ENCODE data around the gene HMGN4. TPM values are rescaled to one million over a fixed set of nuclear protein-coding genes. Genes with fewer than 3 reads are reported as not detected.
"Not testable (repeated sequence)": the region's sequence is repeated elsewhere in the genome, so short reads cannot be mapped to it uniquely, and the experiment has no call there.

The HMGN4 gene
- total and polyA plus RNA-seq, 2 of the 8 experiments (the other 6 are each of a cell fraction or from before 2014, with no cell fraction given), result 23.4 to 66.4 TPM

GRCh38 chr6:26507658-26508057, 30.5 kb upstream of the HMGN4 start (continued):
- TF ChIP-seq RBBP5 (IDR thresholded peaks at IDR 0.05; ENCODE audit: borderline replicate concordance, low read depth, low read length), result no peak

GRCh38 chr6:26511033-26511432, 27.1 kb upstream of the HMGN4 start:
- H3K18ac ChIP-seq (ENCODE audit: extremely low read depth, low read length); POLR2A ChIA-PET (ENCODE audit: partially characterized antibody); DNase-seq (ENCODE audit: low read depth in 1 of 2, low spot score in 2 of 2); H3K4me3 ChIP-seq (ENCODE audit: extremely low read depth in 1 of 4, insufficient read depth in 2 of 4, low read depth in 3 of 4, low read length in 4 of 4); H2BK12ac ChIP-seq (ENCODE audit: low read depth, low read length); H3K14ac ChIP-seq (ENCODE audit: insufficient read length); FAIRE-seq; H3K4me1 ChIP-seq (replicated peaks in 1 of 4; ENCODE audit: control insufficient read depth in 3 of 4, insufficient read depth in 4 of 4, low read length in 3 of 4); H4K91ac ChIP-seq (replicated peaks; ENCODE audit: insufficient read length, low read length); H3K56ac ChIP-seq (replicated peaks; ENCODE audit: insufficient read length, low read depth, low read length); H3K79me1 ChIP-seq (ENCODE audit: low read depth, low read length); H2BK15ac ChIP-seq (ENCODE audit: low read length); H3K23me2 ChIP-seq (ENCODE audit: low read depth, low read length); H3K27me3 ChIP-seq (replicated peaks in 1 of 4; ENCODE audit: control insufficient read depth in 3 of 4, extremely low read depth in 1 of 4, insufficient read depth in 3 of 4, low read length in 3 of 4); H2AFZ ChIP-seq (ENCODE audit: low read length); H2BK5ac ChIP-seq (ENCODE audit: low read depth, low read length); H4K8ac ChIP-seq (ENCODE audit: extremely low read depth, insufficient read depth, low read length); H3K23ac ChIP-seq (ENCODE audit: insufficient read length); H4K5ac ChIP-seq (ENCODE audit: insufficient read length, low read depth, low read length); H3K36me3 ChIP-seq (ENCODE audit: control insufficient read depth in 2 of 4, insufficient read depth in 4 of 4, low read length in 3 of 4); H4K20me1 ChIP-seq (replicated peaks in 1 of 2; ENCODE audit: control insufficient read depth in 1 of 2, insufficient read depth in 2 of 2, low read length in 2 of 2); H3K9ac ChIP-seq (replicated peaks in 1 of 4; ENCODE audit: extremely low read depth in 1 of 4, low read depth in 3 of 4, low read length in 3 of 4); H2AK5ac ChIP-seq (ENCODE audit: low read depth, low read length); H2BK120ac ChIP-seq (replicated peaks; ENCODE audit: low read depth, low read length); H3K27ac ChIP-seq (ENCODE audit: low read depth, low read length); H3K9me3 ChIP-seq (ENCODE audit: insufficient read depth in 2 of 2, low read depth in 1 of 2, low read length in 1 of 2); H3K79me2 ChIP-seq (ENCODE audit: control insufficient read depth in 1 of 2, insufficient read depth in 2 of 2, low read length in 2 of 2); H3K4ac ChIP-seq (replicated peaks; ENCODE audit: insufficient read length, low read depth, low read length); H3K4me2 ChIP-seq (ENCODE audit: insufficient read depth in 1 of 2, low read depth in 2 of 2, low read length in 2 of 2); H2BK20ac ChIP-seq (ENCODE audit: low read length): not testable (repeated sequence)
- WGBS, 2 experiments (ENCODE audit: extremely low coverage in 1 of 2, insufficient coverage in 1 of 2, insufficient read length in 1 of 2, insufficient replicate concordance in 2 of 2, low coverage in 1 of 2, low lambda C conversion rate in 2 of 2, missing lambda C conversion rate in 1 of 2), result 89% methylated on average over 7 of the region's 8 CpGs; no CpG with 5 or more reads in 1 of the 2 experiments
- CTCF ChIA-PET (ENCODE audit: partially characterized antibody), result interaction anchor here (0.6 kb wide), 1 partner anchor 8 kb away, joined by 3 read pairs; no protein-coding TSS in a partner anchor
